ENCODE data around the gene ZNF468.
A peak's percentile ranks its signal among the peaks of the same experiment; 100 is the strongest.
"Not testable (repeated sequence)": the region's sequence is repeated elsewhere in the genome, so short reads cannot be mapped to it uniquely, and the experiment has no call there.

Gene ZNF468

GRCh38 chr19:52823676-52824075 is 33.7 kb downstream of the ZNF468 start:
- DNase-seq = no peak

GRCh38 chr19:52821204-52821960 is 36.0 kb downstream of the ZNF468 start, which contains the start of gene ZNF28:
Gene ZNF28 (minus strand): TSS chr19:52821633. CDS start chr19:52817958, 3,675 bp downstream.
- peak; percentile 7 for DNase-seq

- DNase-seq = peak; percentile 4
These were observed 36.8 kb downstream of the ZNF468 start for GRCh38 chr19:52820472-52821203.

GRCh38 chr19:52809801-52810200 is 47.6 kb downstream of the ZNF468 start:
- DNase-seq = no peak

- DNase-seq = not testable (repeated sequence)
These were observed 57.3 kb downstream of the ZNF468 start for GRCh38 chr19:52799950-52800640.

- no peak for DNase-seq
These were observed 68.0 kb downstream of the ZNF468 start for GRCh38 chr19:52789440-52789839.
